ENCODE measurements around the gene HBP1.
"Not testable (repeated sequence)": the region's sequence is repeated elsewhere in the genome, so short reads cannot be mapped to it uniquely, and the experiment has no call there.

Gene HBP1

GRCh38 chr7:107232568-107233090 is 63.8 kb downstream of the HBP1 start:
- no peak for DNase-seq

- DNase-seq: no peak
Observed at GRCh38 chr7:107233174-107233573, 64.4 kb downstream of the HBP1 start.

- no peak for DNase-seq
Observed at GRCh38 chr7:107233981-107234380, 65.2 kb downstream of the HBP1 start.

DNA sequence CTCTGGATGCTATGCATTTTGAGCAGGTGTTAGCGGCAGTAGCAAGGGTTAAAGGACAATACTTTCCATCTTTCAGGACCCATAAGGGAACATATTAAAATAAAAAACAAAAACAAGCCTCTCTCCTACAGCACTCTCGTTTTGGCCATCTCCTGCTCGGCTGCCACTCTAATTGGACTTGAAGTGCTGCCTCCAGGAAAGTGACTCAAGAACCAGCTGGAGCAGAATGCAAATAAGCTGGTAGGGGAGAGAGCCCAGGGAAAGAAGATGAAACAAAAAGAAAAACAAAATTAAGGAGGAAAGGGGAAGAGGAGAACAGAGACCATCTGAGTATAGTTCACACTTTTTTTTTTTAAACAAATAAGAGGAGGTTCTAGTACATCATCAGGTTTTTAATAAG is 65.6 kb downstream of the HBP1 start:
- no peak for DNase-seq

DNA sequence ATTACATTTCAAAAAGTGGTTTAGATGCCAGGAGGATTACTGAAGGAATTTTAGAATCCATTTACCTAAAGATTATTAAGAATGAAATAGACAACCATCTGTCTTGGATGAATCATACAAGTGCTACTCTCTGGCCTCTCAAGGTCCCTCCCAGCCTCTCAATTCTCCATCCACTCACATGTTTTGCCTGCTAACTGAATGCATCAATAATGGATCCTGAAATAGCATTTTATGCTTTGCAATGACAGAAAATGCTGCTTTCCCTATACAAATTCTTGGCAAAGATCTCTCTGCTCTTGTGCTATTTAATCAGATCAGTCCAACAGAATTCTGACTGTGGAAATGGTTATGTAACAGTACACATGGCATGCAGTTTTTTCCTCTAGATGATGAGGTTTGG is 68.1 kb downstream of the HBP1 start:
- no peak for DNase-seq

- no peak for DNase-seq
Observed at GRCh38 chr7:107237451-107237850, 68.6 kb downstream of the HBP1 start.

DNA sequence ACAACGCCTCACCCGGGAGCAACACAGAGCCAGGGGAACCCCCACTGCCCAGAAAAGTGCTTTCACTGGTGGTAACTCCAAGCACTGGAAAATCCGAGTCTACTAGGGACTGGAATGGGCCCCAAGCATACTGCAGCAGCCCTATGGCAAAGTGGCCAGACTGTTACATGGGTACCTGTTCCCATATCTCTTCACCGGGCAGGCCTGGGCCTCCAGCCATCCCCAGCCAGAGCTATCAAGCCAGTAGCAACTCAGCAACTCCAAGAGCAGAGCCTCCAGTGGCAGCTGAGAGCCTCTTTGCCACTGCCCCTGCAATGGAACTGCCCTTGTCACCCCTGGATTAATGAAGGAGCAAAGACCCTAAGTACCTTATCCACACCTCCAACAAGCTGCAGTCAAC is 73.5 kb downstream of the HBP1 start:
- no peak for DNase-seq

DNA sequence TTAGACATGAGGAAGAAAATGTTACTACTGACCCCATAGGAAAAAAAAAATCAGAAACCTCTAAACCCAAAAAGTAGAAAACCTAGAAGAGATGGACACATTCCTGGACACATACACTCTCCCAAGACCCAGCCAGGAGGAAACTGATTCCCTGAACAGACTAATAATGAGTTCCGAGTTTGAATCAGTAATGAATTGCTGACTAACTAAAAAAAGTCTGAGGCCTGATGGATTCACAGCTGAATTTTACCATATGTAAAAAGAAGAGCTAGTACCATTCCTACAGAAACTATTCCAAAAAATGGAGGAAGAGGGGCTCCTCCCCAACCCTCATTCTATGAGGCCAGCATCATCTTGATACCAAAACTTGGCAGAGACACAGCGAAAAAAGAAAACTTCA is 75.8 kb downstream of the HBP1 start:
- DNase-seq: no peak

DNA sequence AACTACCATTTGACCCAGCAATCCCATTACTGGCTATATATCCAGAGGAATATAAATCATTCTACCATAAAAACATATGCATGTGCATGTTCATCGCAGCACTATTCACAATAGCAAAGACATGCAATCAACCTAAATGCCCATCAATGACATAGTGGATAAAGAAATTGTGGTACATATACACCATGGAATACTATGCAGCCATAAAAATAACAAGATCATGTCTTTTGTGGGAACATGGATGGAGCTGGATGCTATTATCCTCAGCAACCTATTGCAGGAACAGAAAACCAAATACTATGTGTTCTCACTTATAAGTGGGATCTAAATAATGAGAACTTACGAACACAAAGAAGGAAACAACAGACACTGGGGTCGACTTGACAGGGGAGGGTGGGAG is 78.0 kb downstream of the HBP1 start:
- DNase-seq: not testable (repeated sequence)

DNA sequence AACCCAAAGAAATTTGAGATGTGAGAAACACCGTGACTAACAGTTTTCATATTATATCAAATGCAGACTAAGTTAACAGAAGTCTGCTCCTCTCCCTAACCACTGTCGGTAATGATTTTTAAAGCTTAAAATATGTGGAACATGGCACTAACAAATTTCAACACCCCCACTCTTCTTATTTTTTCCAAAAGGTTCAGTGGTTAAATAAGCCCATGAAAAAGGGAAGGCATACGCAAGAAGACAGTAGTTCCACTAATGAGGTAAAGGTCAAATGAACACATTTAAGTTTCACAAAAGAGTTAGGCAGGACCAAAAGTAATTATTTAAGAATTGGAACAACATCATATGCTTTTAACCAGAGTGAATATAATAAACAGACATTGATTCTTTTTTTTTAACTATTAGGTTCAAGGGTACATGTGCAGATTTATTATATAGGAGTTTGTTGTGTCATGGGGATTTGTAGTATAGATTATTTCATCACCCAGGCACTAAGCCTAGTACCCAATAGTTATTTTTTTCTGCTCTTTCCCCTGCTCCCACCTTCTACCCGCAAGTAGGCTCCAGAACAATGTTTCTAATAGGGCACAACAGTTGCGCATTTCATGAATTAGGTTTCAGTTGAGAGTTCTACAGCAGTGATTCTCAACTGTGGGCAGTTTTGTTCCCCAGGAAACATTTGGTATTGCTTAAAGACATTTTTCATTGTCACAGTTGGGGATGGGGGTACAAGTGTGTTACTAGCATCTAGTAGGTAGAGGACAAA is 79.9 kb downstream of the HBP1 start:
- DNase-seq: no peak

DNA sequence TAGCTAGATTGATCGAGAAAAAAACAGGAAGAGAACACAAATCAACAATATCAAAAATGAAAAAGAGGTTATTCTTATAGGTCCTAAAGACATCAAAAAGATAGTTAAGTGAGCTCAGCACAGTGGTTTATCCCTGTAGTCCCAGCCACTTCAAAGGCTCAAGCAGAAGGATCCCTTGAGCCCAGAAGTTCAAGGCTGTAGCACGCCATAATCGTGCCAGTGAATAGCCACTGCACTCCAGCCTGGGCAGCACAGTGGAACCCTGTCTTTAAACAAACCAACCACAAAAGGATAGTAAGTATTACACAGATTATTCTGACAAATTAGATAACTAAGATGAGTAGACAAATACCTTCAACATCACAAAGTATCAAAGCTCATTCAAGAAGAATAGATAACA is 83.2 kb downstream of the HBP1 start:
- DNase-seq: no peak
